Ishikawa (cell line): Measurements from ENCODE around the gene LIN28B.

Source experiments
- CEBPB ChIP-seq: IDR thresholded peaks from 2 replicates; pipeline ENCODE4 v1.6.1; 2012
- CREB1 ChIP-seq: IDR thresholded peaks from 2 replicates; pipeline ENCODE4 v1.6.1; 2012; ENCODE audit warnings: low read depth
- EGR1 ChIP-seq: IDR thresholded peaks from 2 replicates; pipeline ENCODE4 v1.6.1; 2012
- EP300 ChIP-seq: IDR thresholded peaks from 2 replicates; pipeline ENCODE4 v1.6.1; 2012; ENCODE audit warnings: borderline replicate concordance
- FOXM1 ChIP-seq: IDR thresholded peaks from 2 replicates; pipeline ENCODE4 v1.6.1; 2012; ENCODE audit warnings: low read depth, borderline replicate concordance
- MAX ChIP-seq: IDR thresholded peaks from 2 replicates; pipeline ENCODE4 v1.6.1; 2012
- NFIC ChIP-seq: IDR thresholded peaks from 2 replicates; pipeline ENCODE4 v1.6.1; 2012
- RAD21 ChIP-seq: IDR thresholded peaks from 2 replicates; pipeline ENCODE4 v1.6.1; 2012; ENCODE audit warnings: low read depth
- REST ChIP-seq: IDR thresholded peaks from 2 replicates; pipeline ENCODE4 v1.6.1; 2012; ENCODE audit warnings: low read depth, mild to moderate bottlenecking
- TAF1 ChIP-seq: IDR thresholded peaks from 2 replicates; pipeline ENCODE4 v1.6.1; 2012; ENCODE audit warnings: low read depth, mild to moderate bottlenecking
- TCF12 ChIP-seq: IDR thresholded peaks from 2 replicates; pipeline ENCODE4 v1.6.1; 2012; ENCODE audit warnings: low read depth
- TEAD4 ChIP-seq: IDR thresholded peaks from 2 replicates; pipeline ENCODE4 v1.6.1; 2012
- USF1 ChIP-seq: IDR thresholded peaks from 2 replicates; pipeline ENCODE4 v1.6.1; 2012
- YY1 ChIP-seq: IDR thresholded peaks from 2 replicates; pipeline ENCODE4 v1.6.1; 2012; ENCODE audit warnings: low read depth
- ZBTB7A ChIP-seq: IDR thresholded peaks from 2 replicates; pipeline ENCODE4 v1.6.1; 2012; ENCODE audit warnings: low read depth

Gene LIN28B

GRCh38 chr6:105042648-105043047 lies 85.7 kb downstream of the LIN28B start:
- TF ChIP-seq TAF1 = no peak
- TF ChIP-seq MAX = no peak
- no peak for TF ChIP-seq USF1
- no peak for TF ChIP-seq EP300
- TF ChIP-seq REST = no peak
- TF ChIP-seq TEAD4 = no peak
- no peak for TF ChIP-seq NFIC
- TF ChIP-seq FOXM1 = no peak
- no peak for TF ChIP-seq TCF12
- no peak for TF ChIP-seq RAD21
- no peak for TF ChIP-seq EGR1
- TF ChIP-seq ZBTB7A = no peak
- TF ChIP-seq YY1 = no peak
- TF ChIP-seq CEBPB = no peak
- no peak for TF ChIP-seq CREB1

GRCh38 chr6:105043979-105044378 lies 87.1 kb downstream of the LIN28B start:
- TF ChIP-seq ZBTB7A (no peak), MAX (no peak), TAF1 (no peak), EP300 (no peak), TEAD4 (no peak), FOXM1 (no peak), REST (no peak), TCF12 (no peak), YY1 (no peak), NFIC (no peak), CEBPB (no peak), CREB1 (no peak)

GRCh38 chr6:105045526-105045925 lies 88.6 kb downstream of the LIN28B start:
- no peak for TF ChIP-seq YY1
- no peak for TF ChIP-seq CEBPB
- no peak for TF ChIP-seq USF1
- no peak for TF ChIP-seq RAD21
- no peak for TF ChIP-seq TCF12
- TF ChIP-seq CREB1 = no peak
- TF ChIP-seq ZBTB7A = no peak
- TF ChIP-seq EP300 = no peak
- no peak for TF ChIP-seq FOXM1
- TF ChIP-seq TAF1 = no peak
- no peak for TF ChIP-seq NFIC

GRCh38 chr6:105051941-105052471 lies 95.1 kb downstream of the LIN28B start:
- TF ChIP-seq TAF1 (no peak), ZBTB7A (no peak), EP300 (no peak), TCF12 (no peak), YY1 (no peak), RAD21 (no peak), CREB1 (no peak), TEAD4 (no peak), MAX (no peak), FOXM1 (no peak), REST (no peak), NFIC (no peak), EGR1 (no peak), CEBPB (no peak), USF1 (no peak)
